Measurements from ENCODE around the gene RHBDF1. TPM values are rescaled to one million over a fixed set of nuclear protein-coding genes. Genes with fewer than 3 reads are reported as not detected.

RHBDF1 gene
- total and polyA plus RNA-seq, 4 donors: 1.8 to 6.2 (median 3.5) TPM

DNA sequence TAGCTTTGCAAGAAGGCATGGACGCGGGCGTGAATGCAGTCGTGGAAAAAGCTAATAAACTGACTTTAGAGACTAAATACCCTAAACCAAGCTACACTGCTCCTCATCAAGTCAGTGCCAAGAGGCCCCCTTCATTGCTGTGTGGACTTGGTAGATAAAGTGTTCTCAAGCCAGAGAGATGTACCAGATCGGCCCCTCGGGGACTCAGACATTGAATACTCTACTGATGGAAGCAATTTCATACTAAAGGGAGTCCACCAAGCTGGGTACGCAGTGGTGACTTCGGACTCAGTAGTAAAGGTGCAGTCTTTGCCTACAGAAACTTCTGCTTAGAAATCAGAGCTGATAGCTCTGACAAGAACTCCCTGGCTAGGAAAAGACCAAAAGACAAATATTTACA is 27.8 kb downstream of the RHBDF1 start:
- Histone ChIP-seq H3K36me3 (ENCODE audit: control insufficient read depth in 4 of 4, insufficient read depth in 3 of 4, low read depth in 1 of 4, low read length in 3 of 4) (peaks cover 0 to 6% (median under 1%) of the 10 kb centered on the region in 4 donors), H3K4me1 (ENCODE audit: control insufficient read depth in 4 of 4, insufficient read depth in 4 of 4, low read length in 3 of 4) (peaks cover 0 to 15% (median 9%) of the 10 kb centered on the region in 4 donors), H3K27me3 (ENCODE audit: control insufficient read depth in 4 of 4, insufficient read depth in 4 of 4, low read length in 3 of 4) (no peaks in the 10 kb centered on the region), H3K9me3 (ENCODE audit: control insufficient read depth in 4 of 4, low read length in 3 of 4) (no peaks in the 10 kb centered on the region), H3K27ac (ENCODE audit: low read depth in 1 of 2, low read length in 2 of 2) (no peak overlapping the region), H3K4me3 (ENCODE audit: low read depth in 1 of 3, low read length in 3 of 3) (no peak overlapping the region), H3K9ac (ENCODE audit: low read depth in 1 of 2, low read length in 2 of 2) (no peak overlapping the region)
- 95% methylated on average over 8 of the region's 8 CpGs for WGBS
- no peak for DNase-seq (ENCODE audit: low spot score)
- no peak for TF ChIP-seq HNF4A (conservative IDR thresholded peaks at IDR 0.05)
- TF ChIP-seq FOXA1 (IDR thresholded peaks at IDR 0.05): no peak
- no peak for TF ChIP-seq SP1 (IDR thresholded peaks at IDR 0.05)
- no peak for TF ChIP-seq GABPA (IDR thresholded peaks at IDR 0.05 in 1 of 2, conservative IDR thresholded peaks at IDR 0.05 in 1 of 2)

DNA sequence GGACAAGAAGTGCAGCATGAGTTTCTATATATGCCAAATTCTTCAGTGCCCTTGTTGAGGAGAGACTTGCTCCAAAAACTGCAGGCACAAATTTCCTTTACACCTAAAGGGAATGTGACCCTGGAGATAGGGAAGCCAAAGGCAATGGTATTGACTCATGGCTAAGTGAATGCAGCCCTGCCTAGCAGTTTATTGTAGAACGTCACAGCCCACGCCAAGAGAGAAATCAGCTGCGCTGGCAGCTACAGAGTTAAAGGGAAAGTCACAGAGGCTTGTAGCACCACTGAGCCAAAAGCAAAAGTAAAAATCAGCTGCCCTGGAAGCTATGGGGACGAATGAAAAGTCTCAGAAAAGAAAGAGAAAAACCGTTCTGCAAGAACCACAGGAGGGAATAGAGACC is 29.1 kb downstream of the RHBDF1 start:
- H3K4me3 ChIP-seq (ENCODE audit: low read depth in 1 of 3, low read length in 3 of 3): no peak overlapping the region
- H3K27me3 ChIP-seq (ENCODE audit: control insufficient read depth in 4 of 4, insufficient read depth in 4 of 4, low read length in 3 of 4): no peaks in the 10 kb centered on the region
- TF ChIP-seq TAF1 (conservative IDR thresholded peaks at IDR 0.05) (no peak), NR2F2 (IDR thresholded peaks at IDR 0.05) (no peak), EGR1 (IDR thresholded peaks at IDR 0.05; ENCODE audit: low read depth in 2 of 2) (no peak)
- TF ChIP-seq, protein P1, sequence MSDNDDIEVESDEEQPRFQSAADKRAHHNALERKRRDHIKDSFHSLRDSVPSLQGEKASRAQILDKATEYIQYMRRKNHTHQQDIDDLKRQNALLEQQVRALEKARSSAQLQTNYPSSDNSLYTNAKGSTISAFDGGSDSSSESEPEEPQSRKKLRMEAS (IDR thresholded peaks at IDR 0.05): no peak
- H3K36me3 ChIP-seq (ENCODE audit: control insufficient read depth in 4 of 4, insufficient read depth in 3 of 4, low read depth in 1 of 4, low read length in 3 of 4): peaks cover 0 to 6% (median under 1%) of the 10 kb centered on the region in 4 donors
- no peaks in the 10 kb centered on the region for H3K9me3 ChIP-seq (ENCODE audit: control insufficient read depth in 4 of 4, low read length in 3 of 4)
- H3K27ac ChIP-seq (ENCODE audit: low read depth in 1 of 2, low read length in 2 of 2): no peak overlapping the region
- 92% methylated on average over 5 of the region's 5 CpGs for WGBS
- no peak overlapping the region for H3K9ac ChIP-seq (ENCODE audit: low read depth in 1 of 2, low read length in 2 of 2)
- no peak for DNase-seq (ENCODE audit: low spot score)
- peaks cover 0 to 18% (median 9%) of the 10 kb centered on the region in 4 donors for H3K4me1 ChIP-seq (ENCODE audit: control insufficient read depth in 4 of 4, insufficient read depth in 4 of 4, low read length in 3 of 4)

GRCh38 chr16:42691-43090 is 29.7 kb downstream of the RHBDF1 start:
- Histone ChIP-seq H3K4me1 (ENCODE audit: control insufficient read depth in 4 of 4, insufficient read depth in 4 of 4, low read length in 3 of 4) (peaks cover 0 to 18% (median 9%) of the 10 kb centered on the region in 4 donors), H3K9ac (ENCODE audit: low read depth in 1 of 2, low read length in 2 of 2) (no peak overlapping the region)
- WGBS: 87% methylated on average over 4 of the region's 4 CpGs

More at GRCh38 chr16:42691-43090, 29.7 kb downstream of the RHBDF1 start:
- H3K4me3 ChIP-seq (ENCODE audit: low read depth in 1 of 3, low read length in 3 of 3): no peak overlapping the region
- H3K36me3 ChIP-seq (ENCODE audit: control insufficient read depth in 4 of 4, insufficient read depth in 3 of 4, low read depth in 1 of 4, low read length in 3 of 4): peaks cover 0 to 6% (median under 1%) of the 10 kb centered on the region in 4 donors
- H3K9me3 ChIP-seq (ENCODE audit: control insufficient read depth in 4 of 4, low read length in 3 of 4): no peaks in the 10 kb centered on the region
- H3K27me3 ChIP-seq (ENCODE audit: control insufficient read depth in 4 of 4, insufficient read depth in 4 of 4, low read length in 3 of 4): no peaks in the 10 kb centered on the region
- TF ChIP-seq, protein P2, sequence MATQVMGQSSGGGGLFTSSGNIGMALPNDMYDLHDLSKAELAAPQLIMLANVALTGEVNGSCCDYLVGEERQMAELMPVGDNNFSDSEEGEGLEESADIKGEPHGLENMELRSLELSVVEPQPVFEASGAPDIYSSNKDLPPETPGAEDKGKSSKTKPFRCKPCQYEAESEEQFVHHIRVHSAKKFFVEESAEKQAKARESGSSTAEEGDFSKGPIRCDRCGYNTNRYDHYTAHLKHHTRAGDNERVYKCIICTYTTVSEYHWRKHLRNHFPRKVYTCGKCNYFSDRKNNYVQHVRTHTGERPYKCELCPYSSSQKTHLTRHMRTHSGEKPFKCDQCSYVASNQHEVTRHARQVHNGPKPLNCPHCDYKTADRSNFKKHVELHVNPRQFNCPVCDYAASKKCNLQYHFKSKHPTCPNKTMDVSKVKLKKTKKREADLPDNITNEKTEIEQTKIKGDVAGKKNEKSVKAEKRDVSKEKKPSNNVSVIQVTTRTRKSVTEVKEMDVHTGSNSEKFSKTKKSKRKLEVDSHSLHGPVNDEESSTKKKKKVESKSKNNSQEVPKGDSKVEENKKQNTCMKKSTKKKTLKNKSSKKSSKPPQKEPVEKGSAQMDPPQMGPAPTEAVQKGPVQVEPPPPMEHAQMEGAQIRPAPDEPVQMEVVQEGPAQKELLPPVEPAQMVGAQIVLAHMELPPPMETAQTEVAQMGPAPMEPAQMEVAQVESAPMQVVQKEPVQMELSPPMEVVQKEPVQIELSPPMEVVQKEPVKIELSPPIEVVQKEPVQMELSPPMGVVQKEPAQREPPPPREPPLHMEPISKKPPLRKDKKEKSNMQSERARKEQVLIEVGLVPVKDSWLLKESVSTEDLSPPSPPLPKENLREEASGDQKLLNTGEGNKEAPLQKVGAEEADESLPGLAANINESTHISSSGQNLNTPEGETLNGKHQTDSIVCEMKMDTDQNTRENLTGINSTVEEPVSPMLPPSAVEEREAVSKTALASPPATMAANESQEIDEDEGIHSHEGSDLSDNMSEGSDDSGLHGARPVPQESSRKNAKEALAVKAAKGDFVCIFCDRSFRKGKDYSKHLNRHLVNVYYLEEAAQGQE (IDR thresholded peaks at IDR 0.05): no peak
- TF ChIP-seq, protein P1 (IDR thresholded peaks at IDR 0.05): no peak
- TF ChIP-seq, protein P3, sequence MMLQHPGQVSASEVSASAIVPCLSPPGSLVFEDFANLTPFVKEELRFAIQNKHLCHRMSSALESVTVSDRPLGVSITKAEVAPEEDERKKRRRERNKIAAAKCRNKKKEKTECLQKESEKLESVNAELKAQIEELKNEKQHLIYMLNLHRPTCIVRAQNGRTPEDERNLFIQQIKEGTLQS (IDR thresholded peaks at IDR 0.05): no peak
- TF ChIP-seq FOXA2 (IDR thresholded peaks at IDR 0.05): no peak
- no peak for TF ChIP-seq JUND (IDR thresholded peaks at IDR 0.05)
- TF ChIP-seq, protein P4, sequence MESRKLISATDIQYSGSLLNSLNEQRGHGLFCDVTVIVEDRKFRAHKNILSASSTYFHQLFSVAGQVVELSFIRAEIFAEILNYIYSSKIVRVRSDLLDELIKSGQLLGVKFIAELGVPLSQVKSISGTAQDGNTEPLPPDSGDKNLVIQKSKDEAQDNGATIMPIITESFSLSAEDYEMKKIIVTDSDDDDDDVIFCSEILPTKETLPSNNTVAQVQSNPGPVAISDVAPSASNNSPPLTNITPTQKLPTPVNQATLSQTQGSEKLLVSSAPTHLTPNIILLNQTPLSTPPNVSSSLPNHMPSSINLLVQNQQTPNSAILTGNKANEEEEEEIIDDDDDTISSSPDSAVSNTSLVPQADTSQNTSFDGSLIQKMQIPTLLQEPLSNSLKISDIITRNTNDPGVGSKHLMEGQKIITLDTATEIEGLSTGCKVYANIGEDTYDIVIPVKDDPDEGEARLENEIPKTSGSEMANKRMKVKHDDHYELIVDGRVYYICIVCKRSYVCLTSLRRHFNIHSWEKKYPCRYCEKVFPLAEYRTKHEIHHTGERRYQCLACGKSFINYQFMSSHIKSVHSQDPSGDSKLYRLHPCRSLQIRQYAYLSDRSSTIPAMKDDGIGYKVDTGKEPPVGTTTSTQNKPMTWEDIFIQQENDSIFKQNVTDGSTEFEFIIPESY (IDR thresholded peaks at IDR 0.05): no peak
- TF ChIP-seq HNF4G (IDR thresholded peaks at IDR 0.05): no peak
- TF ChIP-seq RXRA (IDR thresholded peaks at IDR 0.05): no peak
- no peak for DNase-seq (ENCODE audit: low spot score)
- H3K27ac ChIP-seq (ENCODE audit: low read depth in 1 of 2, low read length in 2 of 2): no peak overlapping the region
